Hematopoietic multipotent progenitor cell treated with erythropoietin and hydrocortisone succinate and interleukin-3 and kit ligand, for 15 days (in vitro differentiated cells): Measurements from ENCODE around the gene DHCR24.
"Not testable (repeated sequence)": the region's sequence is repeated elsewhere in the genome, so short reads cannot be mapped to it uniquely, and the experiment has no call there.

Source experiments
- DNase-seq: peaks from one replicate; pipeline ENCODE4 v3.0.0-alpha.2; 2015; ENCODE audit warnings: low spot score

Gene DHCR24, protein sequence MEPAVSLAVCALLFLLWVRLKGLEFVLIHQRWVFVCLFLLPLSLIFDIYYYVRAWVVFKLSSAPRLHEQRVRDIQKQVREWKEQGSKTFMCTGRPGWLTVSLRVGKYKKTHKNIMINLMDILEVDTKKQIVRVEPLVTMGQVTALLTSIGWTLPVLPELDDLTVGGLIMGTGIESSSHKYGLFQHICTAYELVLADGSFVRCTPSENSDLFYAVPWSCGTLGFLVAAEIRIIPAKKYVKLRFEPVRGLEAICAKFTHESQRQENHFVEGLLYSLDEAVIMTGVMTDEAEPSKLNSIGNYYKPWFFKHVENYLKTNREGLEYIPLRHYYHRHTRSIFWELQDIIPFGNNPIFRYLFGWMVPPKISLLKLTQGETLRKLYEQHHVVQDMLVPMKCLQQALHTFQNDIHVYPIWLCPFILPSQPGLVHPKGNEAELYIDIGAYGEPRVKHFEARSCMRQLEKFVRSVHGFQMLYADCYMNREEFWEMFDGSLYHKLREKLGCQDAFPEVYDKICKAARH

DNA sequence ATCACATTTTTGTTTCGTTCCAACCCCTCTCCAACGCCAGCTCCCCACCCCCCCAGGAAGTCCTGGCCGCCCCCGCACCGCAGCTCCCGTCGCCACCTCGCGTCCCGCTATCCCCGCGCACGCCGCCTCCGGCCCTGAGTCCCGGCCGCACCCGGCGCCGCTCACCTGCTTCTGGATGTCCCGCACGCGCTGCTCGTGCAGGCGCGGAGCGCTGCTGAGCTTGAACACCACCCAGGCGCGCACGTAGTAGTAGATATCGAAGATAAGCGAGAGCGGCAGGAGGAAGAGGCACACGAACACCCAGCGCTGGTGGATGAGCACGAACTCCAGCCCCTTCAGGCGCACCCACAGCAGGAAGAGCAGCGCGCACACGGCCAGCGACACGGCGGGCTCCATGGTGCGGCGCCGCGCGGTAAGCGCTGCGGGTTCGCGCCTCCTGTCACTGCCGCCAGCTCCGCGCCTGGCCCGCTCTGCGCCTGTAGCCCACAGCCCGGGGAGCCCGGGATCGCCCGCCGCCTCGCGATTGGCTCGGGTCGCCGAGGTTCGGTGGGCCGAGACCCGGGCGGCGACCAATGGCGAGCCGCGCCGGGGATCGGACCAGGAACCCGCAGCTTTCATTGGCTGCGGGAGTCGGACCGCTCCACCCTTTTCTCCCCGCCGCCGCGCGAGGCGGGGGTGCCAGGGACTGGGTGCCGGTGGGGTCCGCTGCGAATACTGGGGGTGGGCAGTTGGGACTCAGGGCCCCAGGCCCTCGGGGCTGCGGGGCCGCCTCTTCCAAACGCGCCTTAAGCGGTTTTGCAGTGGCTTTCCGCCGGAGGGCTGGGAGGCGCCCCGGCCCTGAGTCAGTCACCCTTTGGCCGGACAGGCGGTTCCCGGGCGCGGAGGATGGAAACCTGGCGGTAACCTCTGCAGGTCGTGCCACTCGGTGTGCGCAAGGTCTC is at the start of gene DHCR24:
TSS of gene DHCR24 (minus strand) at position 472 of the 941 bp plus-strand sequence. CDS start at position 396, 76 bp downstream.
- DNase-seq: peak; percentile 78

DNA sequence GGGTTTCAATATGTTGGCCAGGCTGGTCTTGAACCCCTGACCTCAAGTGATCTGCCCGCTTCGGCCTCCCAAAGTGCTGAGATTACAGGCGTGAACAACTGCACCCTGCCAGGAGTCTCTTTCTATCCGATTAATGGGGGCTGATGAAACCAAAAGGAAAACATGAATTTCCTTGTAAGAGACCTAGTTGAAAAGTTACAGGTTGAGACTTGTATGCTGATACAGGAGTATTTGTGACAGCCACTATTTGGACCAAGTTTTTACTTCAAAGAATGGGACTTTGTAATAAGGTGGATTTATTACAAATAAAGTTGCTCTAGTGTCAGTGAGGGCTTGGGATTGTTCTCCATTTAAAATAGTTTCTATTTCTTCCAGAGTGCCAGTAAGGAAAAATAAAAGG is 49.8 kb upstream of the DHCR24 start:
- DNase-seq: no peak

DNA sequence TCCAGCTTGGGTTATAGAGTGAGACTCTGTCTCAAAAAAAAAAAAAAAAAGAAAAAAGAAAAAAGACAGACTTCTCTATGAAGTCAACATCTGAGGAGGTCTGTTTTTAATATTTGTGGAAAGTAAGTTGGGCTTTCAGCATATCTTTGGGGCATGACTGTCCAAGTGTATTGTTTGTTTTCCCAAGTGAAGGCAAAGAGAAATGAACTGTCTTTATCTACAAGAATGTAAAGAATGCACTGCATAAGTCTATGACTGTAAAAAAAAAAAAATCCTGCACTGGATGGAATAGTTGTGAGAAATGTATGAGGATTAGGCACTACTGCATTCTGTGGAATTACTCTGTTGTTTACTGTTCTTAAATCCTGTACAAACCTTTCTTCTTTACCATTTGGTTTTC is 47.9 kb upstream of the DHCR24 start:
- no peak for DNase-seq

DNA sequence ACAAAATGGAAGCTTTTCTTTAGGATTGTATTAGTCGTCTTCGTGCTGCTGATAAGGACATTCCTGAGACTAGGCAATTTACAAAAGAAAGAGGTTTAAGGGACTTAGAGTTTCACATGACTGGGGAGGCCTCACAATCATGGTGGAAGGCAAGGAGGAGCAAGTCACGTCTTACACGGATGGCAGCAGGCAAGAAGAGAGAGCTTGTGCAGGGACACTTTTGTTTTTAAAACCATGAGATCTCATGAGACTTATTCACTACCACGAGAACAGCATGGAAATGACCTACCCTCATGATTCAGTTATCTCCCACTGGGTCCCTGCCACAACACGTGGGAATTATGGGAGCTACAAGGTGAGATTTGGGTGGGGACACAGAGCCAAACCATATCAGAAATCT is 47.1 kb upstream of the DHCR24 start:
- not testable (repeated sequence) for DNase-seq

DNA sequence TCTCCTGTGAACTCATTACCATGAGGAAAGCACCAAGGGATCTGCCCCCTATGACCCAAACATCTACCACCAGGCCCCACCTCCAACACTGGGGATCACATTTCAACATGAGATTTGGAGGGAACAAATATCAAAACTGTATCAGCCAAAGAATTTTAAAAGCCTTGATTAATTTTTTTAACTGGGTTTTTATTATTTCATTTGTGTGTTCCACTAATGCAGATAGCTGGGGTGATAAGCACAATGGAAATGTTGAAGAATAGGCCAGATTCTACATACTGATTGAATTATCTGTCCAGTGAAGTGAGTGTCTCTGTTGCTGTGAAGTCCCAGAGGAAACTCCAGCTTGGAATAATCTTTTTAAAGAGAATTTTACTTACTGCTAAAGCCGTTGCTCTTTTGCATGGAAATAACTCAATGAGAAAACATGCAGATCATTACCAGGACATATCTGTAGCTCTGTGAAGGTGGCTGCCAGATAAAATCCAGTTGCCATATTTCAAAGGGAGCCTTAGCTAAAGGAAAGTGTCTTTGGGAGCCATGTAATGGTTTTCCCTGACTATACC is 44.4 kb upstream of the DHCR24 start:
- no peak for DNase-seq

DNA sequence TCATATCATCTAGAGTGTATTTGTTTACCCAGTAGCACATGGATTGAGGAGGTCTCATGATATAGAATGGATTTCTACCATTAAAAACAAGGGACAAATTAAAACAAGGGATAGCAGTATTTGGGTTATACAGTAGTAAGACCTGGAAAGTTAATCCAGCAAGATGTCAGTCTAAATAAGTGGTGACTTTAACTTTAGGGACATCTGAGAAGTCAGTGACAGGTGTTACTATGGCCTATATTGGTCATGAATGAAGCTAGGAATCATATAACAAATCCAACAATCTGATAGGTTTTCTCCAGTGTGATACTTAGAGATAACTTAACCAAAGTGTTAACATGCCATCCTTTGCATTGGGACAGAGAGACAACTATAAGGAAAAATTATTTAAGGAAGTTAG is 42.7 kb upstream of the DHCR24 start:
- no peak for DNase-seq

DNA sequence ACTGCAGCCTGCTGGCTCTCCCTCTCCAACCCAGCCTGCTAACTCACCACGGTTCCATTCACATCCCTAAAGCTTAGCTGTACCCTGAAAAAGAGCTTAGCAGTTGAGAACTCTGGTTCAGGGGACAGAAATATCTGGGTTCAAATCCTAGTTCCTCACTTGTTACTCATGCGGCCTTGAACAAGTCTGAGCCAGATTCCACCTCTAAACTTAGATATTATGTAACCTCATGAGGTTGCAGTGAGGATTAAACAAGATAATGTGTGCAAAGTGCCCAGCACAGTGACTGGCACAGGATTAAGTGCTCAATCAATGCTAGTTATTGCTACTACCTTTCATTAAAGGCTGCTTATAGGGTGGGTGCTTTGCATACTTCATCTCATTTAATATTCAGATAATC is 41.3 kb upstream of the DHCR24 start:
- no peak for DNase-seq

DNA sequence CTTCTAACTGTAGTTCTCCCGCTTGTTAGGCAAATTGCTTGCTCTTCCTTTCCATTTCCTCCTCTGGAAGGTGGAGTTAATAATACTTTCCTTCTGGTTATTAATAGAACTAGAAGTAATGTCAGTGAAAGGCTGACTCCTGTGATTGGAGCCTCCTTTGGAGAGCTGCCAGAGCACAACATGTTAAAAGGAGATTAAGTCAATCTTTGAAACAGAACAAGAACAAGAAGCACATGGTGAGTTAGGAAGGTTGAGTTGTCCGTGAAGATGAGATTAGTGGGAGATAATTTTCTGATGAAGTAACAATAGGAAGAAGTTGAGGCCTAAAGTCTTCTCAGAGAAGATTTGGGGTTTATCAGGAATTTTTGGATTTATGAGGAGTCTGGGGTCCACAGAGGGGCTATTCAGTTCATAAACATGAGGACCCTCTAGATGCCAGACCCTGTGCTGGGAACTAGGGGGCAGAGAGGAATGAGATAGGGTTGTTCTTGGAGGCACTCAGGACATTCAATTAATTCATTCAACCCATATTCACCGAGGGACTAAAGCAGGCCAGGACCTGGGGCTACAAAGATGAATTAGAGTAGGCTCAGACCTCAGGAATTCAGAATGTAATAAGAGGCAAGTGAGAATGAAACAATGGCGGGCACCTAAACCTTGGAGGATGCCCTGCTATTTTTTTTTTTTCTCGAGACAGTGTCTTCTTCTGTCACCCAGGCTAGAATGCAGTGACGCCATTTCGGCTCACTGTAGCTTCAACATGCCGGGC is 40.7 kb upstream of the DHCR24 start:
- DNase-seq: peak; percentile 10

DNA sequence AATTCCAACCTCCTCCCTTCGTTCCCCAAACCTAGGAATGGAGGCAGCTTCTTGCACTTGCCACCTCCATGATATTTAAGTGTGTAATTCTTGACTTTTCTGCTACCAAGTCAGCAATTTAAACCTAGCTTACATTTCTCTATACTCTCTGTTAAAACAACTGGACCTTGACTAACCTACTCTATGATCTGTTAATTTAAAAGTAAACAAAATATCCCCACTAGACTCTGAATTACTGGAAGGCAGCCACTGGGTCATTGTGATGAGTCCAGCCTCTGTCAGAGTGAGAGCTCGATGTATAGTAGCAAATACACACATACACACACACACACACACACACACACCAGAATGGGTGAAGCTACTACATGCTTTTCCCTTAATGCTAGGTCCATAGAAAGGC is 40.0 kb upstream of the DHCR24 start:
- DNase-seq: no peak

DNA sequence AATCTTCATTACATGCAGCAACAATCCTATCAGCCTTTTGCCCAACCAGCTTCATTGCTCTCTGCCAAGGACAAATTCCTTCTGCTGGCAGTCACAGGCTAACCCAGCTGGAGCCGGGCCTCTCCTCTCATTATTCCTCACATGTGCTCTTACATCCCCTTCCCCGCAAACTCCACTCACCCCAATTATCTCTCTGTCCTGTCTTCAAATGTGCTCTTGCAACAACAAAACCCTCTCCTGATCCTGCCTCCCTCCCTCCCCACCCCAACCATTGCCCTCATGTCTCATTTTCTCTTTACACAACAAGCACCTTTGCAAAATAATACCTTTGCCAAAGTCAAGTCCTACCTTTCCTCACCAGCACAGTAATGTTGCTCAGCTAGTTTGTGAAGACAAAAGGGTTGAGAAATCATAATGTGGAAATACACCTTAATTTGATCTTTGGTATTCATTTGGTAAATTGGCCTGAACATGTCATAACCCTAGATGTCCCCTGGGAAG is 36.0 kb upstream of the DHCR24 start:
- no peak for DNase-seq

DNA sequence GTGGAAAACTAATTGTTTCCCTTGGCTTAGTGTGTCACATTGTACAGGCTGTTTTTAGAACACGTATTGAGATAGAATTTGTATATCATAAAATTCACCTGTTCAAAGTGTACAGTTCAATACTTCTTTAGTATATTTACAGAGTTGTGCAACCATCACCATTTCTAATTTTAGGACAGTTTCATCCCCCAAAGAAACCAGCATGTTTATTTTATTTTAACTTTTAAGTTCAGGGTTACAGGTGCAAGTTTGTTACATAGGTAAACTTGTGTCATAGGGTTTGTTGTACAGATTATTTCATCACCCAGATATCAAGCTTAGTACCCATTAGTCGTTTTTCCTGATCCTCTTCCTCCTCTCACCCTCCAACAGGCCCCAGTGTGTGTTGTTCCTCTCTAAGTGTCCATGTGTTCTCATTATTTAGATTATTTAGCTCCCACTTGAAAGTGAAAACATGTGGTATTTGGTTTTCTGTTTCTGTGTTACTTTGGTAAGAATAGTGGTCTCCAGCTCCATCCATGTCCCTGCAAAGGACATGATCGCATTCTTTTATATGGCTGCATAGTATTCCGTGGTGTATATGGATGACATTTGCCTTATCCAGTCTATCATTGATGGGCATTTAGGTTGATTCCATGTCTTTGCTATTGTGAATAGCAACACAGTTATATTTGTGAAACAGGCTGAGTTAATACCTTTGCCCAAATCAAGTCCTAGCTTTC is 35.2 kb upstream of the DHCR24 start:
- DNase-seq: no peak

DNA sequence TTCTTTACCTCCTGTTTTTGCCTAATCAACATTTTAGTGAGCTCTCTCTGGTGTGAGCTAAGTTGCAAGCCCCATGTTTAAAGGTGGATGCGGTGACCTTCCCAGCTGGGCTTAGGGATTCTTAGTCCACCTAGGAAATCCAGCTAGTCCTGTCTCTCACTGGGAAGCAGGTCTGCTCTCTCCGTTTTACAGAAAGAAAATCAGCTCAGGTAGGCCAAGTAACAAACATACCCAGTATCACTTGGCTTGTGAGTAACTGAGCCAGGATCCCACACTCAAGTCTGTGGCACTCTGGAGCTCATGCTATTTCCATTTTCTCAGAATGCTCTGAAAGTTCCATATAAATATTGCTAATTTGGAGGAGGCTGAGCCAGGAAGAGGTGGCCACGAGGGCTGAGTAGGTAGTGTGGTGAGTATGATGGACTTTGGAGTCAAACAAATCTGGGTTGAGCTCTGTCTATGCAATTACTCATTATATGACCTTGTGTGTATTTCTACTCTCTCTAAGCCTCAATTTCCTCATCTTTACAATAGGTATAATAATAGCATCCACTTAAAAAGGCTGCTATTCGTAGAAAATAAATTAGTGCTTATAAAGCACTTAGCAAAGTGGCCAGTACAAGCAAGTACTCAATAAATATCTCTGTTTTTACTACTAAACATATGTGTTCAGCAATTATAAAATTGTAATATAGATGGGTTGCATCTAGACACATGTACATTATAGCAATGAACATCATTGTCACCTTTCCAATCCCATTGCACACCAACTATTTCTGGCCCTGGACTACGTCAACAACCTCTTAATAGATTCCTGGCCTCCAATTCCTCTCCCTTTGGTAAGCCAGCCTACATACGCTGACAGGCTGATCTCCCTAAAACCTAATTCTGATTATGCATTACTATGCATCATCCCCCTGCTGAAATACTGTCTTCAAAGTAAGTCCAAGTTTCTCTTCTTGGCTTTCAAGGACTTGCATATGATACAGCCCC is 32.7 kb upstream of the DHCR24 start:
- no peak for DNase-seq

DNA sequence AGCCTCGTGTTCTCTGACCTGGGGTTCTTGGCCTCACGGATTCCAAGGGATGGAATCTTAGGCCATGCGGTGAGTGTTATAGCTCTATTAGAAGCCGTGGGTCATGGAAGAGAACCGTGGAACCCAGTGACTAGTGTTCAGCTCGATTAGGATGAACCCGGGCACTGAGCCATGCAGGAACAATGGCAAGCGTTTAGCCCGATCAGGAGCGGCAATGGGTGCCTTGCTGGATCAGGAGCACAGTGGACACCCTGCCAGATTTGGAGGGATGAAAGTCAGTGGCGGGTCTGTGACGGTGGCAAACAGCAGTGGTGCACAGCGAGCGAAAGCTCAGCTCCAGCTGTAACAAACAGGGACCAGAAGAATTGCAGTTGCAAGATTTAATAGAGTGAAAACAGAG is 24.1 kb upstream of the DHCR24 start:
- DNase-seq: not testable (repeated sequence)

DNA sequence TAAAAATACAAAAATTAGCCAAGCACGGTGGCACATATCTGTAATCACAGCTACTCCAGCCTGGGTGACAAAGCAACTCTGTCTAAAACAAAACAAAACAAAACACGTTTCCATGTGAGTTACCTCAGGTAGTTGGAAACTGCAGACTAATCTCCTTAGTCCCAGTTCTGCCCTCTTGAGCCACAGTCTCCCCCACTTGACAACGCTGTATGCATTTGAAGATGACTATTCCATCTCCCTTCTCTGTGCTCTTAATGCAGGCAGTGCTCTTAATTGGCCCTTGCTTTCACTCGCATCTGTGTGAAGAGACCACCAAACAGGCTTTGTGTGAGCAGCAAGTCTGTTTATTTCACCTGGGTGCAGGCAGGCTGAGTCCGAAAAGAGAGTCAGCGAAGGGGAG is 19.6 kb upstream of the DHCR24 start:
- DNase-seq: no peak

DNA sequence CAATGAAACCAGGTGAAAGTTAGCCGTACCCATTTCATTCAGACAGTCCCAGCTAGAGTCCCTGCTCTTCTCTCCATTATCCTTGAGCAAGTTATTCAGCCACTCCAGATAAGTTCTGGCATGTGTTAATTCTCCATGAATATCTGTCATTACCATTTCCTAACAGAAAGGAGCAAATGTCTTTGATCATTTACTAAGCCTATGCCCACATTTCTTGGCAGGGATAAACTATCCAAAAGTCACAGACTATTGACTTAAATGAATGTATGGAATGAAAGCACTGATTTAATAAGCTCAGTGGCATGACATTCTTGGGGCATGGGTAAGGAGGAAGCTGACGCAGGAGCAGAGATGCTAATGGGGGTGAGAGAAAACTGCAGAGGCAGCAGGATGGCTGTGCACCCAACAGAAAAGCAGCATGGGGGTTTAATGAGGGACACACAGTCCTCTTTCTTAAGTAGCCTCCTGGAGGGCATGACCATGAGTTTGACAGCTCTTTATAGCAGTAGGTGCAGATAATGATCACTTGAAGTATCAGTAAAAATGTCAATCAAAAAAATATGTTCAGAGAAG is 17.6 kb upstream of the DHCR24 start:
- DNase-seq: no peak

DNA sequence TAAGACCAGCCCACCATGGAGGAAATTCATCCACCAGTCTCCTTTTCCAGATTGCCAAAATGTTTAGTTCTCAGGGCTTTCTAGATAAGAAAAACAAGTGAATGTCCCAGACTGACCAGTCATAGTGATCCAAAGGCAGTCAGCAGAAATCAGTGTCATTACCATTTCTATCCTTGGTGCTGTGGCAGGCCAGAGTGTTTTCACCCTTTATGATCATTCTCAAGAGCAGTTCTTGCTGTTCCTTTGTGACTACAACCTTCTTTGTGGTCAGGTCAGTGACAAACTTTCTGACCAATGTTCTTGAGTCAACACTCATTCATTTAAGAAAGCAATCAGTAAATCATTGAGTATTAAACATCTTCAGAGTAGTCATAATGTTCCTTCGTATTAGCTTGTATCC is 7.3 kb upstream of the DHCR24 start:
- DNase-seq: no peak

DNA sequence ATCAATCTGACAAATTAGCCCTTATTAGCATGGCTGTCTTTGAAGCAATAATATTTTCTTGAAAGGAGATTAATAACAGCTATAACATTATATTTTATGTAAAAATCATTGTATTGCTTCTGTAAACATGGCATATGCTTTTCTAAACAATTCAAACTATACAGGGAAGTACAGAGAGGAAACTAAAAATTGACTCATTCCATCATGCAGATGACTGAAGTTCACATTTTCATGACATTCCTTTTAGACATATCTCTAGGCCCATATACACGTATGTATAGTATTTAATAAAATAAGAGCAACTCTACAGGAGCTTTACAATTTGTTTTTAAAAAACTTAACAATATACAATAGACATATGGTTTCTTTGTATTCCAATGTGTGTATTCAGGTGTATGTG is 5.6 kb upstream of the DHCR24 start:
- no peak for DNase-seq

DNA sequence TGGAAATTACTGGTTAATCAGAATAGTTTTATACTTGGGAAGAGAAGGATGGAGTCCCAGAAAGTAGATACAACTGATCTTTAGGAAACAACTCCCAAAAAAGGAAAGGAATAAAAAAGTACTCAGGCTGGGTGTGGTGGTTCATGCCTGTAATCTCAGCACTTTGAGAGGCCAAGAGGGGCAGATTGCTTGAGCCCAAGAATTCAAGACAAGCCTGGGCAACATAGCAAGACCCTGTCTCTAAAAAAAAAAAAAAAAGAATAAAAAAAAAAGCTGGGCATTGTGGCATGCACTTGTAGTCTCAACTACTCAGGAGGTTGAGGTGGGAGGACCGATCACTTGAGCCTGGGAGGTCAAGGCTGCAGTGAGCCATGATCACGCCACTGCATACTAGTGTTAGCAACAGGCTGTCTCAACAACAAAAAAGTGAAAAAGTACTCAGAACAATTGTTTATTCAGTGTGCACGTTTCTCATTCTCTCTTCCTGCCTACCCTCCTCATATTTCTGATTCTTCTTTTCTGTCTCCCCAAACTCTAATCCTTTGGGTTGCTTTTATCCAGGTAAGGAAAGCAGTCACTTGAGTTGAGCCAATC is 2.2 kb upstream of the DHCR24 start:
- DNase-seq: no peak
